Uterus (tissue), 2 donors: ENCODE results near the gene TMPRSS6.

Experiments used
- CTCF ChIP-seq, 4 experiments: fragments of 200-600 bp in 2 of 4; fragments of 450-650 bp in 2 of 4; sonication (generic) in 2 of 4; IDR thresholded peaks; one replicate each; pipeline ENCODE4 v1.5.1; 2016 to 2019; ENCODE audit warnings: antibody characterized with exemption in 4 of 4, mild to moderate bottlenecking in 2 of 4, moderate library complexity in 1 of 4
- POLR2A ChIP-seq, 2 donors: fragments of 450-650 bp; IDR thresholded peaks; one replicate each; pipeline ENCODE4 v1.6.1; 2016; ENCODE audit warnings: antibody characterized with exemption in 2 of 2, mild to moderate bottlenecking in 1 of 2, moderate library complexity in 1 of 2

DNA sequence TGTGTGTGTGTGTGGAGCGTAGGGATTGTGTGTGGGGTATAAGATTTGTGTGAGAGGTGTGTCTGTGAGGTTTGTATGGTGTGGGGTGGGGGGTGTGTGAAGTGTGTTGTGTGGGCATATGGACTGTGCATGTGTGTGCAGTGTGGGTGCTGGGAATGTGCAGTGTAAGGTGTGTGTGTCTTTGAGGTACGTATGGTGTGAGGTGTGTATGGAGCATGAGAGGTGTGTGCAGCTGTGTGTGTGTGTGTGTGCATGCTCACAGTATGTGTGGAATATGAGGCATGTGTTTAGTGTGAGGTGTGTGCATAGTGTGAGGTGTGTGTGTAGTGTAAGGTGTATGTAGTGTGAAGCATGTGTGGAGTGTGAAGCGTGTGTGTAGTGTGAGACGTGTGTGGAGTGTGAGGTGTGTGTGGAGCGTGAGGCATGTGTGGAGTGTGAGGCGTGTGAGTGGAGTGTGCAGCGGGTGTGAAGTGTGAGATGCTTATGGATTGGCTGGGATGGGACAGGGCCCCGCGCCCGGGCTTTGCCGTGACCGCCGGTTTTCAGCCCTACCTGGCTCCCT is 1.7 kb upstream of the TMPRSS6 start:
- no peak for TF ChIP-seq CTCF (IDR thresholded peaks at IDR 0.05)
- no peak for TF ChIP-seq POLR2A (IDR thresholded peaks at IDR 0.05)
